ENCODE results near the gene CTNNA3.

- TF ChIP-seq CTCF (IDR thresholded peaks at IDR 0.05) (no peak), SIN3A (IDR thresholded peaks at IDR 0.05; ENCODE audit: borderline replicate concordance, insufficient read depth, low read depth, low read length) (no peak), POLR2AphosphoS5 (IDR thresholded peaks at IDR 0.05; ENCODE audit: low read depth, low read length) (no peak)
Measured at GRCh38 chr10:67282871-67283270, 413.1 kb downstream of the CTNNA3 start.
